ENCODE results near the gene MRPS7. TPM values are rescaled to one million over a fixed set of nuclear protein-coding genes. Genes with fewer than 3 reads are reported as not detected.

MRPS7 gene
- total RNA-seq, 1 donor from 2014 or later, result 67.6 TPM

GRCh38 chr17:75260641-75261335 lies 891 bp upstream of the MRPS7 start:
- ChIA-PET CTCF (interaction anchor here (0.6 to 3.4 kb wide), 10 partner anchors 10 to 493 kb away, joined by 3 to 28 read pairs (median 6); partner anchors contain the start of genes MIF4GD and SLC25A19), POLR2A (interaction anchor here (0.6 to 4.2 kb wide), 30 partner anchors 11 to 636 kb away, joined by 3 to 110 read pairs (median 8); partner anchors contain the start of genes GRB2, JPT1, MIF4GD and MRPL58)
- intact Hi-C loops (cut with micrococcal nuclease), result loop anchor here (1.0 to 10.0 kb wide), 9 partner anchors 10 to 214 kb away; partner anchors contain the start of genes ATP5PD, GRB2, KCTD2 and SLC25A19
- Mint-ChIP-seq H3K36me3 (ENCODE audit: low read depth) (peaks cover 46% of the 10 kb centered on the region), H3K4me3 (peak overlapping the region; percentile 99), H3K4me1 (peaks cover 64% of the 10 kb centered on the region), H3K9me3 (no peaks in the 10 kb centered on the region), H3K27ac (peak overlapping the region; percentile 99), H3K27me3 (no peaks in the 10 kb centered on the region)
- TF ChIP-seq, protein P1, sequence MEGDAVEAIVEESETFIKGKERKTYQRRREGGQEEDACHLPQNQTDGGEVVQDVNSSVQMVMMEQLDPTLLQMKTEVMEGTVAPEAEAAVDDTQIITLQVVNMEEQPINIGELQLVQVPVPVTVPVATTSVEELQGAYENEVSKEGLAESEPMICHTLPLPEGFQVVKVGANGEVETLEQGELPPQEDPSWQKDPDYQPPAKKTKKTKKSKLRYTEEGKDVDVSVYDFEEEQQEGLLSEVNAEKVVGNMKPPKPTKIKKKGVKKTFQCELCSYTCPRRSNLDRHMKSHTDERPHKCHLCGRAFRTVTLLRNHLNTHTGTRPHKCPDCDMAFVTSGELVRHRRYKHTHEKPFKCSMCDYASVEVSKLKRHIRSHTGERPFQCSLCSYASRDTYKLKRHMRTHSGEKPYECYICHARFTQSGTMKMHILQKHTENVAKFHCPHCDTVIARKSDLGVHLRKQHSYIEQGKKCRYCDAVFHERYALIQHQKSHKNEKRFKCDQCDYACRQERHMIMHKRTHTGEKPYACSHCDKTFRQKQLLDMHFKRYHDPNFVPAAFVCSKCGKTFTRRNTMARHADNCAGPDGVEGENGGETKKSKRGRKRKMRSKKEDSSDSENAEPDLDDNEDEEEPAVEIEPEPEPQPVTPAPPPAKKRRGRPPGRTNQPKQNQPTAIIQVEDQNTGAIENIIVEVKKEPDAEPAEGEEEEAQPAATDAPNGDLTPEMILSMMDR (IDR thresholded peaks at IDR 0.05), result no peak
- ATAC-seq (ENCODE audit: low read depth) (peak; percentile 6), DNase-seq (no peak)

DNA sequence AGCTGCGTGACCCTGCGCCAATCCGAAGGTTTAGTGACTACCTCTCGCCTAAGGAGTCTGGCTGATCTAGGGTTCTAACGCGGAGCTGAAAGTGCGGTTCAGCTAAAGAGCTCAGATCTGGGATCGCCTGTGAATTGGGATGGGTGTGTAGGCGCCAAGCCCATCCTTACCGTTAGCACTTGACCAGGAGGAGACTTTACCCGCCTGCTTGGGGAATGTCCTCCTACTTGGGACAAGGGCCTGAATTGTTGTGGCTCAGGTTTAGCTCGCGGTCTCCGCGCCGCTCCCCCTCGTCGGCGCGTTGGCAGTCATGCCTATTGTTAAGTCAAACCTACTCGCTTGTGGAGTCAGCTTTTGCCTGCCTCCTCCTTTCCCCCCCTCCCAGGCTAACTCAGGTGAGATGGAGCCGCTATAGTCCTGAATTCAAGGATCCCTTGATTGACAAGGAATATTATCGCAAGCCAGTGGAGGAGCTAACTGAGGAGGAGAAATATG lies 480 bp downstream of the MRPS7 start:
- ChIA-PET CTCF (interaction anchor here (1.3 to 3.4 kb wide), 4 partner anchors 9 to 27 kb away, joined by 4 to 28 read pairs (median 10); partner anchors contain the start of genes MIF4GD and SLC25A19), POLR2A (interaction anchor here (0.5 to 4.2 kb wide), 30 partner anchors 10 to 644 kb away, joined by 3 to 110 read pairs (median 7); partner anchors contain the start of genes ARMC7, GRB2, MIF4GD and NUP85)
- Mint-ChIP-seq H3K4me1 (peaks cover 51% of the 10 kb centered on the region), H3K36me3 (ENCODE audit: low read depth) (peaks cover 60% of the 10 kb centered on the region), H3K9me3 (no peaks in the 10 kb centered on the region), H3K27ac (peak overlapping the region; percentile 99), H3K4me3 (peak overlapping the region; percentile 99), H3K27me3 (no peaks in the 10 kb centered on the region)
- TF ChIP-seq, protein P1 (IDR thresholded peaks at IDR 0.05), result no peak
- intact Hi-C loops (cut with micrococcal nuclease), result loop anchor here (10.0 kb wide), 1 partner anchor 147 kb away; no protein-coding TSS in a partner anchor
- ATAC-seq (ENCODE audit: low read depth) (no peak), DNase-seq (no peak)

DNA sequence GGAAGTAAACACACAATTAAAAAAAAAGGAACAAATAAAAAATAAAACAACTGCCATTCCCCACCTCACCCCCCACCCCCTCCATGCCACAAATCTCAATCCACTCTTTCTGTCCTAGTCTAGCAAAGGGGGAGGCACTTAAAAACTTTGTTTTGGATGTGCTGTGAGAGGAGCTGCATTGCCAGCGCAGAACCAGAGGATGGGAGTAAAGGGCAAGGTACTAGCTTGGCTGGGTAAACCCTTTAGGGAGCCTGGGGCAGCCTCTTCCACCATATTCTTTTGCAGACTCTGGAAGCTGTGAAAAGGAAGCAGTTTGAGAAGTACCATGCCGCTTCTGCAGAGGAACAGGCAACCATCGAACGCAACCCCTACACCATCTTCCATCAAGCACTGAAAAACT lies 1.4 kb downstream of the MRPS7 start:
- H3K27ac Mint-ChIP-seq, result no peak overlapping the region
- peaks cover 62% of the 10 kb centered on the region for H3K36me3 Mint-ChIP-seq (ENCODE audit: low read depth)
- intact Hi-C loops (cut with micrococcal nuclease), result loop anchor here (10.0 kb wide), 1 partner anchor 148 kb away; no protein-coding TSS in a partner anchor
- ATAC-seq (ENCODE audit: low read depth) (no peak), DNase-seq (no peak)
- no peaks in the 10 kb centered on the region for H3K9me3 Mint-ChIP-seq
- TF ChIP-seq, protein P1 (IDR thresholded peaks at IDR 0.05), result no peak
- CTCF ChIA-PET, result interaction anchor here (0.9 to 3.4 kb wide), 3 partner anchors 8 to 26 kb away, joined by 3 to 28 read pairs (median 14); partner anchors contain the start of genes MIF4GD and SLC25A19
- H3K4me3 Mint-ChIP-seq, result peak overlapping the region; percentile 64
- no peaks in the 10 kb centered on the region for H3K27me3 Mint-ChIP-seq
- peaks cover 42% of the 10 kb centered on the region for H3K4me1 Mint-ChIP-seq
- POLR2A ChIA-PET, result interaction anchor here (0.5 to 4.2 kb wide), 12 partner anchors 9 to 291 kb away, joined by 3 to 110 read pairs (median 12); partner anchors contain the start of genes MIF4GD, NUP85, SLC25A19 and TSEN54

DNA sequence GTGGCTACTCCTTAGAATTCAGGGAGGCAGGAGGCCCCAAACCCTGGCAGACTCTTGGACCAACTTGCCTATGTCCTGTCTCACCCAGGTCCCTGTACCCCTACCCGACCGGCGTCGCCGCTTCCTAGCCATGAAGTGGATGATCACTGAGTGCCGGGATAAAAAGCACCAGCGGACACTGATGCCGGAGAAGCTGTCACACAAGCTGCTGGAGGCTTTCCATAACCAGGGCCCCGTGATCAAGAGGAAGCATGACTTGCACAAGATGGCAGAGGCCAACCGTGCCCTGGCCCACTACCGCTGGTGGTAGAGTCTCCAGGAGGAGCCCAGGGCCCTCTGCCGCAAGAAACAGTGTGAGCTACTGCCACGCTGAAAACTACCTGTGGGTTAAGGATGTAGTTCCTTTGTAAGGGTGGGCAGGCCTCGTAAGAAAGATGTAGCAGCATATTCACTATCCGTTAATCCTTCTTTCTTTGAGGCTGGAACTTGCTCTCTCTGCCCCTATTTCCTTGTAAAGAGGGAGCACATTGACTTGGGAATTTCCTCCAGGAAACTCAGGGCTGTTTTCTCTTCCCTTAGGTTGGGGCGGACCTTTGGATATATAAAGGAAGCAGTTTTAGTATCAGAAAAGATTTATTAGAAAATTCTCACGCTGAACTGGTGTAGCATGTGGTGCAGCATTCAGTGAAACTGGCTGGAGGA lies 4.1 kb downstream of the MRPS7 start:
- no peaks in the 10 kb centered on the region for H3K27me3 Mint-ChIP-seq
- DNase-seq, result no peak
- no peaks in the 10 kb centered on the region for H3K9me3 Mint-ChIP-seq
- peaks cover 56% of the 10 kb centered on the region for H3K36me3 Mint-ChIP-seq (ENCODE audit: low read depth)
- CTCF ChIA-PET, result interaction anchor here (1.2 kb wide), 1 partner anchor 152 kb away, joined by 4 read pairs; no protein-coding TSS in a partner anchor
- TF ChIP-seq, protein P1 (IDR thresholded peaks at IDR 0.05), result no peak
- intact Hi-C loops (cut with micrococcal nuclease), result loop anchor here (10.0 kb wide), 1 partner anchor 151 kb away; no protein-coding TSS in a partner anchor
- peaks cover 31% of the 10 kb centered on the region for H3K4me1 Mint-ChIP-seq
- H3K27ac Mint-ChIP-seq, result no peak overlapping the region
- ATAC-seq (ENCODE audit: low read depth), result no peak
- H3K4me3 Mint-ChIP-seq, result no peak overlapping the region
- POLR2A ChIA-PET, result no interaction called here
